Spleen (tissue), 11 donors: ENCODE measurements around the gene LRMDA. TPM values are rescaled to one million over a fixed set of nuclear protein-coding genes. Genes with fewer than 3 reads are reported as not detected.
"Not testable (repeated sequence)": the region's sequence is repeated elsewhere in the genome, so short reads cannot be mapped to it uniquely, and the experiment has no call there.

Source experiments
- DNase-seq: peaks from one replicate; pipeline ENCODE4 v3.0.0-alpha.2; 2020
- H3K27ac ChIP-seq, 8 donors: fragments of 200-600 bp; sonication (generic) in 7 of 8; 1 replicate in 4 of 8; 2 replicates in 4 of 8; pipeline versions ENCODE4 v1.5.0 to v1.8.0; 2016 to 2021; ENCODE audit warnings: inconsistent platforms in 4 of 8, mild to moderate bottlenecking in 4 of 8, moderate library complexity in 1 of 8
- H3K27me3 ChIP-seq, 7 donors: fragments of 200-600 bp; sonication (generic) in 6 of 7; replicated peaks in 1 of 7; 1 replicate in 4 of 7; 2 replicates in 3 of 7; pipeline versions ENCODE4 v1.5.0 to v1.8.0; 2016 to 2021; ENCODE audit warnings: inconsistent platforms in 3 of 7, mild to moderate bottlenecking in 1 of 7
- H3K36me3 ChIP-seq, 6 donors: fragments of 200-600 bp; sonication (generic) in 5 of 6; 1 replicate in 4 of 6; 2 replicates in 2 of 6; pipeline versions ENCODE4 v1.5.0 to v1.8.0; 2016 to 2021; ENCODE audit warnings: inconsistent platforms in 2 of 6
- H3K4me1 ChIP-seq, 6 donors: fragments of 200-600 bp; sonication (generic) in 5 of 6; 1 replicate in 3 of 6; 2 replicates in 3 of 6; pipeline versions ENCODE4 v1.5.0 to v1.8.0; 2016 to 2021; ENCODE audit warnings: inconsistent platforms in 3 of 6
- H3K4me3 ChIP-seq, 8 donors: fragments of 200-600 bp; sonication (generic) in 7 of 8; 1 replicate in 4 of 8; 2 replicates in 4 of 8; pipeline versions ENCODE4 v1.5.0 to v1.8.0; 2016 to 2021; ENCODE audit warnings: inconsistent platforms in 4 of 8, mild to moderate bottlenecking in 4 of 8, moderate library complexity in 2 of 8
- H3K9me3 ChIP-seq, 8 donors: fragments of 200-600 bp; sonication (generic) in 7 of 8; 1 replicate in 4 of 8; 2 replicates in 4 of 8; pipeline versions ENCODE4 v1.5.0 to v1.8.0; 2016 to 2021; ENCODE audit warnings: inconsistent platforms in 4 of 8
- CTCF ChIP-seq, 11 experiments: fragments of 200-600 bp in 7 of 11; fragments of 450-650 bp in 4 of 11; sonication (generic) in 4 of 11; IDR thresholded peaks in 8 of 11; conservative IDR thresholded peaks in 3 of 11; 1 replicate in 7 of 11; 2 replicates in 4 of 11; pipeline versions ENCODE4 v1.4.0 to v1.8.0; 2016 to 2021; ENCODE audit warnings: antibody characterized with exemption in 11 of 11, inconsistent platforms in 4 of 11, mild to moderate bottlenecking in 1 of 11
- POLR2A ChIP-seq, 3 donors: fragments of 450-650 bp; IDR thresholded peaks; one replicate each; pipeline ENCODE4 v1.5.1; 2017; ENCODE audit warnings: antibody characterized with exemption in 3 of 3, mild to moderate bottlenecking in 1 of 3
- POLR2AphosphoS5 ChIP-seq, 3 donors: sonication (generic); formaldehyde crosslinking; IDR thresholded peaks; one replicate each; pipeline ENCODE4 v1.5.1; 2017; ENCODE audit warnings: antibody characterized with exemption in 3 of 3
- WGBS, 5 donors: extraction: QIAGEN DNeasy Blood & Tissue Kit in 3 of 5; methylation state at CpG; one replicate each; pipeline versions ENCODE4 v1.1.5 to v1.1.7; 2013 to 2018; 5-methylcytosine and 5-hydroxymethylcytosine counted together
- intact Hi-C: fragments of 100-400 bp; cut with DNase I; formaldehyde crosslinking; loops from one replicate; pipeline ENCODE4 v1.15.0; 2023; ENCODE audit warnings: low total_unique reads
- polyA plus RNA-seq, 3 donors: library from polyadenylated mRNA; stranded (reverse); fragments of 200-250 nt; gene quantifications; one replicate each; pipeline ENCODE4 v1.2.1, GENCODE V29; 2013
- total RNA-seq, 7 donors: library from RNA; depleted of rRNA in 3 of 7; stranded (reverse); fragments of >200 nt in 3 of 7; fragmentation: NEBNext Ultra II Directional in 4 of 7; extraction: Animal tissue kit (Norgen Biotek cat#: 25700) in 4 of 7; gene quantifications; one replicate each; pipeline versions ENCODE4 v1.1.0 to v1.2.1, GENCODE V29; 2016 to 2021
- donor health status: healthy with polysubstance abuse.
- donor health status: DM: no; HTN: no; CAD: no; lungs with moderate emphysema.
- donor health status: DM: no; HTN: no; CAD: no.
- donor health status: Bipolar disorder and iron deficiency.
- donor health status: healthy.
- donor health status: DM: no; HTN: no; CAD: no.
- donor health status: DM: yes; HTN: yes; CAD: no.

Gene LRMDA
- total and polyA plus RNA-seq, 10 donors: 7.3 to 46.6 (median 28.2) TPM

DNA sequence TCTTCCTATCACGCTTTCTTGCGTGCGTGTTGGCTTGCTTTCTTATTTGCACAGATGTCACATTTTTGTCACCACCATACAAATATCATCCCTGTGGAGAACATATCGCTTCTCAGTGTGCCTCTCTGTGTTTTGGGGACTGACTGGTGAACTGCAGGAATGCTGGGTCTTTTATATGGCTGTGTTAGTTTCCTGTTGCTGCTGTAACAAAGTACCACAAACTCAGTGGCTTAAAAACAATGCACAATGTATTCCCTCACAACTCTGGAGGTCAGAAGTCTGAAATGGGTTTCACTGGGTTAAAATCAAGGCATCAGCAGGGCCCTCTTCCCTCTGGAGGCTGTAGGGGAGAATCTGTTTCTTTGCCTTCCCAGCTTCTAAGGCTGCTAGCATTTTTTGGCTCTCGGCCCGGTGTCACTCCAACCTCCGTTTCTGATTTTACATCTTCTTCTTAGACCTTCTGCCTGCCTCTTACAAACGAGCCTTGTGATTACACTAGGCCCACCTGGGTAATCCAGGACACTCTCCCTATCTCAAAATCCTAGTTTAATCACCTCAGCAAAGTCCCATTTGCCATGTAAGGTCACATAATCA lies 82.0 kb downstream of the LRMDA start:
- Histone ChIP-seq H3K4me3 (no peak overlapping the region), H3K27me3 (no peaks in the 10 kb centered on the region), H3K9me3 (peaks cover 0 to 16% (median 0%) of the 10 kb centered on the region in 8 donors), H3K4me1 (peaks cover 0 to 25% (median 7%) of the 10 kb centered on the region in 6 donors), H3K27ac (no peak overlapping the region), H3K36me3 (no peaks in the 10 kb centered on the region)
- TF ChIP-seq POLR2A (IDR thresholded peaks at IDR 0.05) (no peak), POLR2AphosphoS5 (IDR thresholded peaks at IDR 0.05) (no peak), CTCF (IDR thresholded peaks at IDR 0.05 in 8 of 11, conservative IDR thresholded peaks at IDR 0.05 in 3 of 11) (no peak)
- WGBS, 5 donors: 65 to 86% (median 69%) methylated on average over 8 of the region's 8 CpGs
- intact Hi-C loops: no loop called here
- no peak for DNase-seq

- Histone ChIP-seq H3K27ac (no peak overlapping the region), H3K27me3 (no peaks in the 10 kb centered on the region), H3K4me3 (no peak overlapping the region), H3K36me3 (no peaks in the 10 kb centered on the region), H3K9me3 (peaks cover 0 to 16% (median 0%) of the 10 kb centered on the region in 8 donors), H3K4me1 (peaks cover 0 to 25% (median 7%) of the 10 kb centered on the region in 6 donors)
- no peak for TF ChIP-seq POLR2A (IDR thresholded peaks at IDR 0.05)
- no peak for TF ChIP-seq CTCF (IDR thresholded peaks at IDR 0.05 in 8 of 11, conservative IDR thresholded peaks at IDR 0.05 in 3 of 11)
- no peak for TF ChIP-seq POLR2AphosphoS5 (IDR thresholded peaks at IDR 0.05)
- intact Hi-C loops: no loop called here
- WGBS, 5 donors: 92 to 93% (median 92%) methylated on average over 3 of the region's 3 CpGs
- DNase-seq: no peak
Measured at GRCh38 chr10:75514830-75515229, 83.4 kb downstream of the LRMDA start.

GRCh38 chr10:75516154-75516553 lies 84.7 kb downstream of the LRMDA start:
- DNase-seq, intact Hi-C loops, H3K27me3 ChIP-seq, H3K4me3 ChIP-seq, H3K36me3 ChIP-seq: not testable (repeated sequence)
- H3K9me3 ChIP-seq: peaks cover 0 to 16% (median 0%) of the 10 kb centered on the region in 8 donors
- H3K4me1 ChIP-seq: peaks cover 0 to 25% (median 7%) of the 10 kb centered on the region in 6 donors
- WGBS, 5 donors: 28 to 57% (median 43%) methylated on average over 2 of the region's 2 CpGs
- H3K27ac ChIP-seq: peak overlapping the region in 1 of 8 donors; percentile 40

DNA sequence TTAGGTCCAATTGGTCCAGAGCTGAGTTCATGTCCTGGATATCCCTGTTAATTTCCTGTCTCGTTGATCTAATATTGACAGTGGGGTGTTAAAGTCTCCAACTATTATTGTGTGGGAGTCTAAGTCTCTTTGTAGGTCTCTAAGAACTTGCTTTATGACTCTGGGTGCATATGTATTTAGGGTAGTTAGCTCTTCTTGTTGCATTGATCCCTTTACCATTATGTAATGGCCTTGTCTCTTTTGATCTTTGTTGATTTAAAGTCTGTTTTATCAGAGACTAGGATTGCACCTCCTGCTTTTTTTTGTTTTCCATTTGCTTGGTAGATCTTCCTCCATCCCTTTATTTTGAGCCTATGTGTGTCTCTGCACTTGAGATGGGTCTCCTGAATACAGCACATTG lies 87.8 kb downstream of the LRMDA start:
- H3K27me3 ChIP-seq, H3K36me3 ChIP-seq, H3K27ac ChIP-seq, intact Hi-C loops, DNase-seq, H3K4me3 ChIP-seq, H3K4me1 ChIP-seq: not testable (repeated sequence)
- H3K9me3 ChIP-seq: peaks cover 0 to 16% (median 0%) of the 10 kb centered on the region in 8 donors
- 63 to 89% (median 85%) methylated on average over 1 of the region's 1 CpG for WGBS, 5 donors

DNA sequence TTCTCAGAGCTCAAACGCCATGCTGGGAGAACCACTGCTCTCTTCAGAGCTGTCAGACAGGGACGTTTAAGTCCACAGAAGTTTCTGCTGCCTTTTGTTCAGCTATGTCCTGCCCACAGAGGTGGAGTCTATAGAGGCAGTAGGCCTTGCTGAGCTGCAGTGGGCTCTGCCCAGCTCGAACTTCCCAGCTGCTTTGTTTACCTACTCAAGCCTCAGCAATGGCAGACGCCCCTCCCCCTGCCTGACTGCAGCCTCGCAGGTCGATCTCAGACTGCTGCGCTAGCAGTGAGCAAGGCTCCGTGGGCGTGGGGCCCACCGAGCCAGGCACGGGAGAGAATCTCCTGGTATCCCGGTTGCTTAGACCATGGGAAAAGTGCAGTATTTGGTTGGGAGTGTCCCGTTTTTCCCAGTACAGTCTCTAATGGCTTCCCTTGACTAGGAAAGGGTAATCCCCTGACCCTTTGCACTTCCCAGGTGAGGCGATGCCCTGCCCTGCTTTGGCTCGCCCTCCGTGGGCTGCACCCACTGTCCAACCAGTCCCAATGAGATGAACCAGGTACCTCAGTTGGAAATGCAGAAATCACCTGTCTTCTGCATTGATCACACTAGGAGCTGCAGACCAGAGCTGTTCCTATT lies 89.9 kb downstream of the LRMDA start:
- H3K36me3 ChIP-seq, intact Hi-C loops, H3K27ac ChIP-seq, H3K9me3 ChIP-seq, DNase-seq, H3K4me1 ChIP-seq, H3K4me3 ChIP-seq, H3K27me3 ChIP-seq: not testable (repeated sequence)
- 86 to 93% (median 90%) methylated on average over 8 to 16 of the region's 16 CpGs for WGBS, 5 donors
